GM15510 (cell line): ENCODE data around the gene PTPRM.

ENCODE experiments used
- POLR2A ChIP-seq: IDR thresholded peaks from 3 replicates; pipeline ENCODE4 v1.6.1; 2011; ENCODE audit warnings: borderline replicate concordance; ENCODE audit not compliant: insufficient read length; ENCODE audit errors: extremely low read depth

Gene PTPRM

GRCh38 chr18:8439055-8439454 is 871.9 kb downstream of the PTPRM start:
- no peak for TF ChIP-seq POLR2A

- no peak for TF ChIP-seq POLR2A
Measured at GRCh38 chr18:8443505-8443904, 876.4 kb downstream of the PTPRM start.

DNA sequence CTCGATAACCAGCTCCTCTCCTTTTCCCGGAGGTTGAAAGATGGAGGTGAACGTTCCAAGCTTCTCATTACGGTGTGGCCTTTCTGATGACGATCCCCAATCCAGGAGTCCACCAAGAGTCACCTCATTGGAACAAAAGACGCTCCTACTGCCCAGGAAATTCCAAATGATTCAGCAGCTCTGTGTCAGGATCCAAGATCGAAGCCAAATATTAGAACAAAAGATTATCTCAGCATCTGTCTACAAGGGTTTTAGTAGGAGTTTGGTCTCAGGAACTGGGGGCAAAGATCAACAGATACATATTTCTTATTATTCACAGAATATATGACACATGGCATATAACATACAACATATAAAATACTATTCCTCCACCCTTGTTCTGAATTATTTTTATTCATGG is 881.0 kb downstream of the PTPRM start:
- TF ChIP-seq POLR2A: no peak

DNA sequence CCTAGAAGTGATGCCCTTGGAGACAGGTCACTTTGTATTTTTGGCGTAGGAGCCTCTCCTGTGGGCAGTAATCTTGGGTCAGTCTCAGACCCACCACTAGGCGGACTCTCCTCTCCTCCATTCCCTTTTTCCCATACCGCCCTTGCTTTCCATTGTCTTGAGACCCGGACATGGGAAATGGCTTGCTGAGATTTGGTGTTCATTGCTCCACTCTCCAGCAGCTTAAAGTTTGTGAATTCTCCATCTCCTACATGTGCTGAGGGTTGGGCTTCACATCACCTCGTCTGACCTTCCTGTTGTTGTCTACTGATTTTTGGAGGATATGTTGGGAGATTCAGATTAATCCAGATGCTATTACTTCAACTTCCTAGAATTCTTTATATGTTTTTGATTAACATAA is 882.9 kb downstream of the PTPRM start:
- no peak for TF ChIP-seq POLR2A

GRCh38 chr18:8450898-8451665 is 884.0 kb downstream of the PTPRM start:
- no peak for TF ChIP-seq POLR2A

DNA sequence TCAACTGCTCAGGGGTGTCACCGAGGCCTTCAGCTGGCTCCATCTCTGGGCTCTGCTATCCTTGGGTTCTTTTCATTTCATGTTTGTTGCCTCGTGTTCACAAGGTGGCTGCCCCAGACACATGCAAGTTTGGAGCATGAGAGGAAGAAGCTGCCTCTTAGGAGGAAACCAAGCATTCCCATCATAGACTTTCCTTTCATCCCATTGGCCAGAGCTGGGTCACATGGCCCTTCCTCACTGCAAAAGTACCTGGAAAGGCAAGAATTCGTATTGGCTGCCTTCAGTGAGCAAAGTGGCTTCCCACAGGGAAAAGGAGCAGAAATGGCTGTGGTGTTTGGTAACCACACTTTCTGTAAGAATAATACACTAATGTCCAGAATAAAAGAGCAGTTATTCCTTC is 886.4 kb downstream of the PTPRM start:
- TF ChIP-seq POLR2A: no peak

GRCh38 chr18:8454136-8454535 is 887.0 kb downstream of the PTPRM start:
- no peak for TF ChIP-seq POLR2A

- no peak for TF ChIP-seq POLR2A
Measured at GRCh38 chr18:8455661-8456614, 888.8 kb downstream of the PTPRM start.
